Transverse colon (tissue), 4 donors: ENCODE measurements around the gene CREB5. TPM values are rescaled to one million over a fixed set of nuclear protein-coding genes. Genes with fewer than 3 reads are reported as not detected.

Experiments used
- DNase-seq: peaks from one replicate; pipeline ENCODE4 v3.0.0-alpha.2; 2019
- H3K27ac ChIP-seq, 4 donors: fragments of 200-600 bp; sonication (generic); 2 replicates each; pipeline ENCODE4 v1.5.1; 2016 to 2018; ENCODE audit warnings: inconsistent platforms in 4 of 4
- H3K27me3 ChIP-seq: fragments of 200-600 bp; sonication (generic); 2 replicates; pipeline ENCODE4 v1.5.1; 2017; ENCODE audit warnings: inconsistent platforms
- H3K36me3 ChIP-seq, 4 donors: fragments of 200-600 bp; sonication (generic); 2 replicates each; pipeline ENCODE4 v1.5.1; 2017 to 2019; ENCODE audit warnings: inconsistent platforms in 4 of 4
- H3K4me1 ChIP-seq, 4 donors: fragments of 200-600 bp; sonication (generic); 2 replicates each; pipeline ENCODE4 v1.5.1; 2017 to 2020; ENCODE audit warnings: inconsistent platforms in 4 of 4
- H3K4me3 ChIP-seq, 4 donors: fragments of 200-600 bp; sonication (generic); 1 replicate in 1 of 4; 2 replicates in 3 of 4; pipeline versions ENCODE4 v1.5.1 to v1.6.1; 2017 to 2019; ENCODE audit warnings: inconsistent platforms in 4 of 4
- H3K9me3 ChIP-seq, 2 donors: fragments of 200-600 bp; sonication (generic); 2 replicates each; pipeline ENCODE4 v1.5.1; 2017 to 2019; ENCODE audit warnings: inconsistent platforms in 2 of 2
- CTCF ChIP-seq, 5 experiments: fragments of 200-600 bp in 3 of 5; fragments of 450-650 bp in 2 of 5; sonication (generic) in 3 of 5; IDR thresholded peaks; 1 replicate in 2 of 5; 2 replicates in 3 of 5; pipeline ENCODE4 v1.5.1; 2016 to 2017; ENCODE audit warnings: antibody characterized with exemption in 5 of 5, inconsistent platforms in 3 of 5, mild to moderate bottlenecking in 2 of 5, moderate library complexity in 1 of 5
- EP300 ChIP-seq: sonication (generic); formaldehyde crosslinking; IDR thresholded peaks from one replicate; pipeline ENCODE4 v1.6.1; 2017; ENCODE audit warnings: antibody characterized with exemption, low read depth
- POLR2A ChIP-seq: fragments of 450-650 bp; IDR thresholded peaks from one replicate; pipeline ENCODE4 v1.6.1; 2016; ENCODE audit warnings: antibody characterized with exemption, mild to moderate bottlenecking, moderate library complexity
- POLR2AphosphoS5 ChIP-seq, 3 donors: sonication (generic); formaldehyde crosslinking; IDR thresholded peaks; one replicate each; pipeline ENCODE4 v1.6.1; 2016; ENCODE audit warnings: antibody characterized with exemption in 3 of 3
- WGBS, 2 donors: methylation state at CpG; one replicate each; pipeline ENCODE4 v1.1.5; 2018; ENCODE audit warnings: low coverage in 1 of 2; 5-methylcytosine and 5-hydroxymethylcytosine counted together
- in situ Hi-C, 4 donors: fragments of 200-750 bp; cut with MboI; loops; one replicate each; pipeline versions ENCODE4 v1.15.0 to v1.15.1; 2017; ENCODE audit warnings: low sequenced_read_pairs in 3 of 4, low pct_ligation_motif_present in 1 of 4, low pct_unique_long_range_greater_than_20kb in 1 of 4
- intact Hi-C: fragments of 100-400 bp; cut with DNase I; formaldehyde crosslinking; loops from one replicate; pipeline ENCODE4 v1.15.1; 2023; ENCODE audit warnings: low total_unique reads
- total RNA-seq, 4 donors: library from RNA; depleted of rRNA; stranded (reverse); fragments of >200 nt; gene quantifications; one replicate each; pipeline ENCODE4 v1.1.0, GENCODE V29; 2016

Gene CREB5
- total RNA-seq, 4 donors from 2014 or later, result 3.0 to 12.2 (median 7.0) TPM

- Histone ChIP-seq H3K4me1 (peaks cover 0 to 4% (median 1%) of the 10 kb centered on the region in 4 donors), H3K27ac (no peak overlapping the region), H3K27me3 (no peaks in the 10 kb centered on the region), H3K36me3 (no peaks in the 10 kb centered on the region), H3K4me3 (no peak overlapping the region), H3K9me3 (no peaks in the 10 kb centered on the region)
- in situ Hi-C loops, result no loop called here
- no peak for TF ChIP-seq CTCF (IDR thresholded peaks at IDR 0.05)
- TF ChIP-seq POLR2AphosphoS5 (IDR thresholded peaks at IDR 0.05), result no peak
- intact Hi-C loops, result no loop called here
- WGBS, 2 donors, result 70 to 71% methylated on average over 1 to 3 of the region's 3 CpGs
- DNase-seq, result no peak
Measured at GRCh38 chr7:28725045-28725642, 312.8 kb downstream of the CREB5 start.

DNA sequence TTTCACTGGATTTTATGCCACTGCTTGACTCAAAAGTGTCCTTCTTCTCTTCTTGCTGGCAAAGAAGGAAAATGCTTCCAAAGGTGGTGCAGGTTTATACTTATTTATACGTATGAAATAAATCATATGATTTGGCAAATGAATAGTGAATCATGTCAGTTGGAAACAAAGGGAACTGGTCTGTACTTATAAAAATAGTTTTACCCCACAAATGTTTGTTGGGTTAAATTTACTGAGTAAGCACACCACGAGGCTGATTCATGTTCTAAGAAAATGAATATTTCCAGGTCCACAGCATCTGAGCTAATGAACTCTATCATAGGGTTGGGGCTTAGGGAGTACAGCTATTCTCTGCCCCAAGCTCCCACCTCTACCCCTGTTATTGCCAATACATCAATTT is 313.6 kb downstream of the CREB5 start:
- intact Hi-C loops, result no loop called here
- in situ Hi-C loops, result no loop called here
- Histone ChIP-seq H3K27me3 (no peaks in the 10 kb centered on the region), H3K36me3 (no peaks in the 10 kb centered on the region), H3K4me1 (peaks cover 0 to 4% (median 1%) of the 10 kb centered on the region in 4 donors), H3K27ac (no peak overlapping the region), H3K4me3 (no peak overlapping the region), H3K9me3 (no peaks in the 10 kb centered on the region)
- TF ChIP-seq POLR2AphosphoS5 (IDR thresholded peaks at IDR 0.05), result no peak
- DNase-seq, result no peak
- 36 to 44% methylated on average over 2 of the region's 2 CpGs for WGBS, 2 donors

DNA sequence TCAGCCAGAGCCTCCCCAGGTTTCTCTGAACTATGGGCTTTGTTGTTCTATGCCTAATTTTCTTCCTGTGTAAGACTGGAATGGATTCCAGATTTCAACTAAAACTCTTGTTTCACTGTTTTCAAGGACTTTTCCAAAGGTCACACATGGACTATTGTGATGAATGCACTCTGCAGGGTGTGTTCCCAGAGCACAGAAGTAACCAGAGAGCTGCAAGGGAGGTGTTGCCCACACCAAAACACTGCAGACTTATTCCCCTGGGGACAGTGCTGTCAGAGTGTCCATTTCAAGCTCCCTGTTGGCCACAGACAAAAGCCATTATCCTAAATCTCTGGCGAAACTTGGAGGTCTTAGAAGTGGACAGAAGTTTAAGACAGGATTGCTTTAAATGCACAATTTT is 314.2 kb downstream of the CREB5 start:
- H3K36me3 ChIP-seq, result no peaks in the 10 kb centered on the region
- intact Hi-C loops (no loop called here), in situ Hi-C loops (no loop called here)
- H3K27ac ChIP-seq, result no peak overlapping the region
- no peak for DNase-seq
- 50% methylated on average over 1 of the region's 1 CpG; no CpG with 5 or more reads in 1 of the 2 donors for WGBS, 2 donors
- no peak overlapping the region for H3K4me3 ChIP-seq
- no peaks in the 10 kb centered on the region for H3K27me3 ChIP-seq
- no peak for TF ChIP-seq EP300
- TF ChIP-seq CTCF (IDR thresholded peaks at IDR 0.05), result no peak
- no peak for TF ChIP-seq POLR2AphosphoS5 (IDR thresholded peaks at IDR 0.05)
- no peak for TF ChIP-seq POLR2A
- H3K4me1 ChIP-seq, result peaks cover 0 to 6% (median 2%) of the 10 kb centered on the region in 4 donors
- no peaks in the 10 kb centered on the region for H3K9me3 ChIP-seq

- Histone ChIP-seq H3K27me3 (no peaks in the 10 kb centered on the region), H3K36me3 (no peaks in the 10 kb centered on the region), H3K9me3 (no peaks in the 10 kb centered on the region), H3K4me1 (peaks cover 0 to 12% (median 2%) of the 10 kb centered on the region in 4 donors), H3K4me3 (no peak overlapping the region), H3K27ac (no peak overlapping the region)
- 25 to 53% methylated on average over 1 to 8 of the region's 8 CpGs for WGBS, 2 donors
- in situ Hi-C loops (no loop called here), intact Hi-C loops (no loop called here)
- TF ChIP-seq POLR2AphosphoS5 (IDR thresholded peaks at IDR 0.05) (no peak), POLR2A (no peak), CTCF (IDR thresholded peaks at IDR 0.05) (no peak), EP300 (no peak)
- DNase-seq, result no peak
Measured at GRCh38 chr7:28729281-28729680, 317.0 kb downstream of the CREB5 start.

- TF ChIP-seq CTCF (IDR thresholded peaks at IDR 0.05), result no peak
- no peak for TF ChIP-seq POLR2AphosphoS5 (IDR thresholded peaks at IDR 0.05)
- no peak for TF ChIP-seq EP300
- TF ChIP-seq POLR2A, result no peak
- Histone ChIP-seq H3K27ac (no peak overlapping the region), H3K4me3 (no peak overlapping the region), H3K36me3 (no peaks in the 10 kb centered on the region), H3K4me1 (peaks cover 0 to 12% (median 2%) of the 10 kb centered on the region in 4 donors), H3K9me3 (no peaks in the 10 kb centered on the region), H3K27me3 (no peaks in the 10 kb centered on the region)
- intact Hi-C loops, result no loop called here
- 58% methylated on average over 2 to 3 of the region's 3 CpGs for WGBS, 2 donors
- in situ Hi-C loops, result no loop called here
- DNase-seq, result no peak
Measured at GRCh38 chr7:28729727-28730126, 317.4 kb downstream of the CREB5 start.
